ENCODE results near the gene PEX7. TPM values are rescaled to one million over a fixed set of nuclear protein-coding genes. Genes with fewer than 3 reads are reported as not detected.

Gene PEX7
- 10 to 100 TPM in 1 of 4 donors, 1 to 10 TPM in 3; 5.9 to 17.1 (median 6.9) TPM for total RNA-seq

GRCh38 chr6:136822376-136823127, at the start of gene PEX7:
TSS of gene PEX7 (plus strand) at chr6:136822592. CDS start at chr6:136822666, 74 bp downstream.
- Histone ChIP-seq H3K36me3 (peaks cover 0 to 22% of the 10 kb centered on the region in 2 donors), H3K4me1 (peaks cover 0 to 14% (median 6%) of the 10 kb centered on the region in 3 donors), H3K27me3 (no peaks in the 10 kb centered on the region), H3K27ac (peak within 1 kb of the TSS; percentile 73 to 95 (median 92)), H3K4me3 (peak within 1 kb of the TSS; percentile 73 to 81), H3K9me3 (no peaks in the 10 kb centered on the region)
- no peak for TF ChIP-seq EP300 (IDR thresholded peaks at IDR 0.05)
- peak; percentile 60 to 72 for TF ChIP-seq POLR2A (IDR thresholded peaks at IDR 0.05)
- TF ChIP-seq POLR2AphosphoS5 (IDR thresholded peaks at IDR 0.05), result peak; percentile 53
- peak in 3 of 4 experiments; percentile 53 to 79 (median 69) for TF ChIP-seq CTCF (IDR thresholded peaks at IDR 0.05)
- 0% methylated on average over 6 to 8 of the region's 78 CpGs for WGBS, 2 donors (ENCODE audit: low coverage in 1 of 2)
- peak; percentile 98 for ATAC-seq

DNA sequence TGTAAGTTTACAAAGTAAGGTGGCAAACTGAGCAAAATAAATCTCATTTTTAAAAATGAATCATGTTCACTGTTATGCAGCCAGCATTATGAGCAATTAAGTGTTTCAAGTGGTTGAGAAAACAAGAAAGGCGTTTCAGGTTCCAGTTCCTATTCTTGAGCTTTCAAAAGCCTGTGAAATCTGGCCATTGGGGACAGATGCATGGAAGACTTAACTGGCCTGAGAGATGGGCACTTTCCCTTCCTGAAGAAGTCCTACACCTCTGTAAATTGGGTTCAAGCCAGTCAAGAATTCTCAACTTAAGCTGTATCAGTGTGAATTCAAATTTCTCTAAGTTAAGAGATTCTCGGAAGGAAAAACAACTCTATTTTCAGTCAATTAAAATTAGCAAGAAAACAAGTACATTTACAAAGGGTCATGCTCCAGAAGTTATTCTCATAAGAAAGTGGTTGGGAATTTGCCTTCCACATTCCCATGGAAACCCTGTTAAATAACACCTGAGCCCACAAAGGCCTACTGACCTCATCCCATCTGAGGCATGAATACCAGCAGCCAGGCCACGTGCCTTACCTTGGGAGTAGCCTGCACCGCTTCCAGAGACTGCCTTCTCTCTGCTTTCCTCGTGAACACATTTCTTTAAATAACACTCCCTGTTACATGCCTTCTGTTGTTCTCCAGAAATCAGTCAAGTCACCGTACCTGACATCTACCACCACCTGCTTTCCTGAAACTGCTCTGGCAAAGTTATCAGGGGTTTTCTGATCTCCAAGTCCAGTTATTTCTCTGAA, 49.5 kb upstream of the PEX7 start:
- Histone ChIP-seq H3K27ac (peak overlapping the region in 1 of 4 donors; percentile 0), H3K27me3 (no peaks in the 10 kb centered on the region), H3K9me3 (no peaks in the 10 kb centered on the region), H3K36me3 (no peaks in the 10 kb centered on the region), H3K4me1 (peaks cover 6 to 50% (median 7%) of the 10 kb centered on the region in 3 donors), H3K4me3 (no peak overlapping the region)
- 73 to 86% methylated on average over 6 of the region's 6 CpGs for WGBS, 2 donors (ENCODE audit: low coverage in 1 of 2)
- TF ChIP-seq POLR2A (IDR thresholded peaks at IDR 0.05) (no peak), CTCF (IDR thresholded peaks at IDR 0.05) (no peak), POLR2AphosphoS5 (IDR thresholded peaks at IDR 0.05) (no peak), EP300 (IDR thresholded peaks at IDR 0.05) (no peak)
- no peak for ATAC-seq

GRCh38 chr6:136773473-136773796, 49.0 kb upstream of the PEX7 start:
- H3K4me1 ChIP-seq, result peaks cover 6 to 50% (median 7%) of the 10 kb centered on the region in 3 donors
- no peaks in the 10 kb centered on the region for H3K9me3 ChIP-seq
- no peaks in the 10 kb centered on the region for H3K27me3 ChIP-seq
- H3K4me3 ChIP-seq, result no peak overlapping the region
- WGBS, 2 donors (ENCODE audit: low coverage in 1 of 2), result 98 to 100% methylated on average over 2 to 4 of the region's 4 CpGs
- no peaks in the 10 kb centered on the region for H3K36me3 ChIP-seq
- ATAC-seq, result no peak
- no peak for TF ChIP-seq EP300 (IDR thresholded peaks at IDR 0.05)
- peak overlapping the region in 1 of 4 donors; percentile 0 for H3K27ac ChIP-seq

GRCh38 chr6:136774228-136775041, 48.0 kb upstream of the PEX7 start:
- peak; percentile 48 for ATAC-seq
- no peak for TF ChIP-seq POLR2A (IDR thresholded peaks at IDR 0.05)
- TF ChIP-seq POLR2AphosphoS5 (IDR thresholded peaks at IDR 0.05), result peak; percentile 30
- TF ChIP-seq EP300 (IDR thresholded peaks at IDR 0.05), result no peak
- TF ChIP-seq CTCF (IDR thresholded peaks at IDR 0.05), result no peak
- H3K4me3 ChIP-seq, result no peak overlapping the region
- H3K36me3 ChIP-seq, result no peaks in the 10 kb centered on the region
- H3K9me3 ChIP-seq, result no peaks in the 10 kb centered on the region
- 45 to 69% methylated on average over 3 to 6 of the region's 6 CpGs for WGBS, 2 donors (ENCODE audit: low coverage in 1 of 2)
- H3K4me1 ChIP-seq, result peaks cover 6 to 52% (median 7%) of the 10 kb centered on the region in 3 donors
- H3K27ac ChIP-seq, result no peak overlapping the region
- no peaks in the 10 kb centered on the region for H3K27me3 ChIP-seq

DNA sequence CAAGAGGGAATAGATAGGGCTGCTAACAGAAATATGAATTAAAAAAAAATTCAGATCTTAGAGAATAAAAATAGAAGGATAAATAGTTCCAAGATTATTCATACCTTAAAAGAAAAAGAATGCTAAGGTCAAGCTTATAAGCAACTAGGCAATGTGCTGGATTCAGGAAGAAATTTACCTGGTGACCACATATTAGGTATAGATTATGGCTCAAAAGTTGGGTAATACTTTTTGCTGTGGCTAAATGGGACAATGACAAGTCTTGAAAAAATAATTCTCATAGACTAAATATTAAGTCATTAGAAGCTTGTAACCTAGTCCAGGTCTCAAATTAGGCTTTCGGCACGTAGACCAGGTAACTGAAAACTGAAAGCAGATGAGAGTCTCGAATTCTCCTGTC, 47.3 kb upstream of the PEX7 start:
- Histone ChIP-seq H3K36me3 (no peaks in the 10 kb centered on the region), H3K27ac (no peak overlapping the region), H3K9me3 (no peaks in the 10 kb centered on the region), H3K27me3 (no peaks in the 10 kb centered on the region), H3K4me3 (no peak overlapping the region), H3K4me1 (peaks cover 6 to 58% (median 7%) of the 10 kb centered on the region in 3 donors)
- 83 to 87% methylated on average over 2 to 3 of the region's 3 CpGs for WGBS, 2 donors (ENCODE audit: low coverage in 1 of 2)
- TF ChIP-seq CTCF (IDR thresholded peaks at IDR 0.05) (no peak), EP300 (IDR thresholded peaks at IDR 0.05) (no peak), POLR2A (IDR thresholded peaks at IDR 0.05) (no peak), POLR2AphosphoS5 (IDR thresholded peaks at IDR 0.05) (no peak)
- no peak for ATAC-seq
